MM.1S (cell line): ENCODE data around the gene FANCC.

Experiments
- EZH2 ChIP-seq: fragments of 300-600 bp; sonication (generic); optimal IDR thresholded peaks from 2 replicates; pipeline ENCODE3; 2017; ENCODE audit warnings: low read depth, mild to moderate bottlenecking, antibody characterized with exemption, low read length, mixed read lengths
- TF ChIP-seq, protein P1 (sequence below): fragments of 300-600 bp; sonication (generic); IDR thresholded peaks from 2 replicates; pipeline ENCODE4 v1.5.1; 2016; ENCODE audit warnings: antibody characterized with exemption, low read length, mixed read lengths

DNA sequence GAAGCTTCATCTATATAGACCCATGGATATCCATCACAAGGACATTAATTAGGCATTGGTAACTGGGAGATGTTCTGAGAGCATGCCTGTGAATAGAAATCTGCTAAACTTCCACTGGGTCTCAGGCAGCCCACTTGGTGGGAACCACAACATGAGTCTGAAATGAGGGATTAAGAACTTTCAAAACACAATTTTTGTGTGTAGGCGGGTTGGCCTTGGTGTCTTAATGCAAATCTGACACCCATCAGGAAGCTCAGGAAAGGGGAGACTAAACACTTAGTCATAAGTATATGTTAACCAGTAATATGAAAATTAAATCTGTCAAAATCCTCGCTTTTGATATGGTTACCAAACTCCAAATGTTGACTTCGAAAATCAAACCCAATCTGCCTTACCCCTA lies 113.2 kb downstream of the FANCC start:
- TF ChIP-seq, protein P1, sequence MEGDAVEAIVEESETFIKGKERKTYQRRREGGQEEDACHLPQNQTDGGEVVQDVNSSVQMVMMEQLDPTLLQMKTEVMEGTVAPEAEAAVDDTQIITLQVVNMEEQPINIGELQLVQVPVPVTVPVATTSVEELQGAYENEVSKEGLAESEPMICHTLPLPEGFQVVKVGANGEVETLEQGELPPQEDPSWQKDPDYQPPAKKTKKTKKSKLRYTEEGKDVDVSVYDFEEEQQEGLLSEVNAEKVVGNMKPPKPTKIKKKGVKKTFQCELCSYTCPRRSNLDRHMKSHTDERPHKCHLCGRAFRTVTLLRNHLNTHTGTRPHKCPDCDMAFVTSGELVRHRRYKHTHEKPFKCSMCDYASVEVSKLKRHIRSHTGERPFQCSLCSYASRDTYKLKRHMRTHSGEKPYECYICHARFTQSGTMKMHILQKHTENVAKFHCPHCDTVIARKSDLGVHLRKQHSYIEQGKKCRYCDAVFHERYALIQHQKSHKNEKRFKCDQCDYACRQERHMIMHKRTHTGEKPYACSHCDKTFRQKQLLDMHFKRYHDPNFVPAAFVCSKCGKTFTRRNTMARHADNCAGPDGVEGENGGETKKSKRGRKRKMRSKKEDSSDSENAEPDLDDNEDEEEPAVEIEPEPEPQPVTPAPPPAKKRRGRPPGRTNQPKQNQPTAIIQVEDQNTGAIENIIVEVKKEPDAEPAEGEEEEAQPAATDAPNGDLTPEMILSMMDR = no peak
- TF ChIP-seq EZH2 = no peak
